Motor neuron (in vitro differentiated cells): ENCODE measurements around the gene SHPK. TPM values are rescaled to one million over a fixed set of nuclear protein-coding genes. Genes with fewer than 3 reads are reported as not detected.

ENCODE experiments used
- ATAC-seq, 8 experiments: fragments of 200-7000 bp; cut with Tn5 transposase; replicated peaks in 6 of 8; 2 replicates each; pipeline ENCODE4 v1.8.0; 2021; ENCODE audit warnings: mild to moderate bottlenecking in 8 of 8, moderate library complexity in 8 of 8
- H3K27ac ChIP-seq, 2 donors: fragments of 250-450 bp; sonication (Bioruptor Pico); 2 replicates each; pipeline ENCODE4 v1.9.0; 2021; ENCODE audit warnings: antibody characterized with exemption in 2 of 2, mild to moderate bottlenecking in 2 of 2, moderate library complexity in 1 of 2
- H3K4me1 ChIP-seq, 2 donors: fragments of 250-450 bp; sonication (Bioruptor Pico); replicated peaks in 1 of 2; 2 replicates each; pipeline ENCODE4 v1.6.1; 2021; ENCODE audit warnings: antibody characterized with exemption in 2 of 2, mild to moderate bottlenecking in 2 of 2, moderate library complexity in 1 of 2
- H3K4me3 ChIP-seq, 5 donors: fragments of 250-450 bp; sonication (Bioruptor Pico); 2 replicates each; pipeline ENCODE4 v1.9.0; 2021; ENCODE audit warnings: antibody characterized with exemption in 5 of 5, mild to moderate bottlenecking in 5 of 5, moderate library complexity in 4 of 5
- WGBS, 10 experiments: fragments of 450-650 bp; shearing (Covaris generic); methylation state at CpG; one replicate each; pipeline ENCODE4 v1.0.0; 2022; 5-methylcytosine and 5-hydroxymethylcytosine counted together
- in situ Hi-C, 9 experiments: fragments of 400-800 bp; cut with MboI; loops; one replicate each; pipeline ENCODE4 v1.15.0; 2021; ENCODE audit warnings: low sequenced_read_pairs in 9 of 9, low pct_unique_long_range_greater_than_20kb in 2 of 9; ENCODE audit not compliant: unreplicated experiment in 9 of 9
- total RNA-seq, 8 experiments: library from RNA; unstranded; fragments of 300-600 nt; gene quantifications; 2 replicates each; pipeline versions ENCODE4 v1.2.3 to v1.2.4, GENCODE V29; 2022

Gene SHPK
- total RNA-seq: 10 to 100 TPM in 2 of 8 experiments, 1 to 10 TPM in 6; 6.1 to 14.4 (median 7.0) TPM

- in situ Hi-C loops: loop anchor here in 4 of 9 experiments (25.0 kb wide), 2 partner anchors 599 to 799 kb away; no protein-coding TSS in a partner anchor
- Histone ChIP-seq H3K4me3 (peak within 1 kb of the TSS; percentile 83 to 97 (median 92)), H3K27ac (peak within 1 kb of the TSS; percentile 98 to 99), H3K4me1 (peaks cover 4 to 9% of the 10 kb centered on the region in 2 donors)
- ATAC-seq: peak; percentile 89 to 98 (median 96)
- WGBS, 10 experiments: 12% methylated on average over 5 of the region's 68 CpGs; no CpG with 5 or more reads in 9 of the 10 experiments
These were observed at the start of gene SHPK, which contains the start of gene CTNS for GRCh38 chr17:3636154-3636907. TSS of gene SHPK (minus strand) at chr17:3636250. CDS start at chr17:3636219, 31 bp downstream. TSS of gene CTNS (plus strand) at chr17:3636760. CDS start at chr17:3640207, 3,447 bp downstream.

DNA sequence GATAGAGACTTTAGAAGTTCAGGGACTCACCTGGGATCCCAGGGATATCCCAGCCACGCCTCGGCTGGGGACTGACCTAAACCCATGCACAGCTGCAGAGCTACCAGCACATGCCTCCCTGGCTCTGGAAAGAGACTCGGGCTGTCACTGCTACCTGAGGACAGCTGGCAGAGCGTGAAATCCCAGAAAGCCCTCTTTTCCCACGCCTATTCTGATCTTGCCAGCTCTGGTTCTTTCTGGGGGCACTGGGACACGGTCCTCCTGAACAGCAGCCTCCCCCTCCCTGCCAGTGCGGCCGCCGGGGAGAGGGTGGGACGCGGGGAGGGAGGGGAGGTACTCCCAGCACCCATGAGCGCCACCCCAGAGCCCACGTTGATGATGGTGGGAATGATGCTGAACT, 49.1 kb upstream of the SHPK start:
- H3K4me1 ChIP-seq: peaks cover 0 to 5% of the 10 kb centered on the region in 2 donors
- H3K27ac ChIP-seq: no peak overlapping the region
- in situ Hi-C loops: no loop called here
- ATAC-seq: no peak
- 69 to 80% methylated on average over 1 to 4 of the region's 13 CpGs; no CpG with 5 or more reads in 8 of the 10 experiments for WGBS, 10 experiments
- no peak overlapping the region for H3K4me3 ChIP-seq

DNA sequence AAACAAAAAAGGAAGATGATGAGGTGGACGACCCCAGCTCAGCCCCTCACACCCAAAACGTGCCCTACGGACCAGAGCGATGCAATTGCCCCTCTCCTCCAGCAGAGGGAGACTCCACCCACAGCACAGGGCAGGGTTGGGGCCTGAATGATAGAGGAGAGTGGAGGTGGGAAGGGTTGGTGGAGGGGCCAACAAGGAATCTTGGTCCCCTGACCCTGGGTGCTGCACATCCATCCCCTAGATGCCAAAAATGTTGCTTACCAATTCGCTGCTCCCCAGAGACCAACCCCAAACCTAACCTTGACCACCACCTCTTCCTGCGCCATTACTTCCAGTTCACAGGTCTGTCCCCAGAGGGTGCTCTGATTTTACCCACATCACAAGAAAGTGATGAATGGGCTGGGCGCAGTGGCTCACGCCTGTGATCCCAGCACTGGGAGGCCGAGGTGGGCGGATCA, 47.0 kb upstream of the SHPK start:
- 0 to 67% (median 17%) methylated on average over 1 to 5 of the region's 10 CpGs; no CpG with 5 or more reads in 3 of the 10 experiments for WGBS, 10 experiments
- in situ Hi-C loops: no loop called here
- H3K27ac ChIP-seq: no peak overlapping the region
- peak in 4 of 8 experiments; percentile 23 to 91 (median 48) for ATAC-seq
- H3K4me3 ChIP-seq: no peak overlapping the region
- peaks cover 0 to 2% of the 10 kb centered on the region in 2 donors for H3K4me1 ChIP-seq

DNA sequence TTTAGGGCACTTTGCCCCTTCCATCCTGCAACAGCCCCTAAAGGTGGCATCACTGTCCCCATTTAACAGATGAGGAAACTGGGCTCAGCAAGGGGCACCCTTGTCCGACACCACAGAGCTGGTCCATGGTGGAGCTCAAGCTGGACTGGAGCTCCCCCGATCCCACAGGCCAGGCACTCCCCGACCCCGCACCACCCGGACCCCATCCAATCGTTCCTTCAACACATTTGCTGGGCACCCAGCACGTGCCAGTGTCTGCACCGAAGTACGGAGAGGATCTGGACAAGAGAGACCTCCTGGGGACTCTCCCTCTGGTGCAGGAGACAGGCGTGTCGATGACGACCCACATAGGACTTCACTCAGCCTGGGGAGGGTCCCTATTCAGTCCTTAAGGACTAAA, 46.0 kb upstream of the SHPK start:
- H3K4me1 ChIP-seq: no peaks in the 10 kb centered on the region
- no peak overlapping the region for H3K27ac ChIP-seq
- H3K4me3 ChIP-seq: no peak overlapping the region
- in situ Hi-C loops: no loop called here
- ATAC-seq: no peak
- WGBS, 10 experiments: 56 to 92% (median 60%) methylated on average over 2 to 10 of the region's 12 CpGs; no CpG with 5 or more reads in 7 of the 10 experiments

DNA sequence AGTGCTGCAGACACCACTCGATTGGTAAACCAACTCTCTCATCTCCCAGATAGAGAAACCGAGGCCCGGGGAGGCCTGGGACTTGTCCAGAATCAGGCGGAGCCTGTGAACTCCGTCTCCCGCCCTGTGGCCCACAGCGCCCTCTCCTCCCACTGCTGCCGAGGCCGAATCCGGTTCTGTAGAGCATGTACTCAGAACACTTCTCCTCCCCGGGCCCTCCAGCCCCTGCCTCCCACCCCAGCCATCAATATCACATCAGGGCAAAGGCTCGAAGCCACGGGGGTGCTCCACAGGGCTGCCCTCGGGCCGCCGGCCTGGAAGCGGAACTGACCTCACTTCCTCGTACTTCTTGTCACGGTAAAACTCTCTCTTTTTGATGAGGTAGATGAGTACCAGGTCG, 45.5 kb upstream of the SHPK start:
- in situ Hi-C loops: no loop called here
- Histone ChIP-seq H3K27ac (no peak overlapping the region), H3K4me1 (no peaks in the 10 kb centered on the region), H3K4me3 (no peak overlapping the region)
- WGBS, 10 experiments: 0 to 100% (median 84%) methylated on average over 2 to 7 of the region's 20 CpGs; no CpG with 5 or more reads in 7 of the 10 experiments
- ATAC-seq: no peak

GRCh38 chr17:3681057-3681456, 45.0 kb upstream of the SHPK start:
- ATAC-seq: no peak
- in situ Hi-C loops: no loop called here
- WGBS, 10 experiments: 80 to 100% methylated on average over 1 of the region's 12 CpGs; no CpG with 5 or more reads in 8 of the 10 experiments
- H3K27ac ChIP-seq: no peak overlapping the region
- H3K4me1 ChIP-seq: no peaks in the 10 kb centered on the region
- no peak overlapping the region for H3K4me3 ChIP-seq

- Histone ChIP-seq H3K4me1 (no peaks in the 10 kb centered on the region), H3K27ac (no peak overlapping the region), H3K4me3 (no peak overlapping the region)
- WGBS, 10 experiments: 31 to 74% (median 63%) methylated on average over 1 to 9 of the region's 20 CpGs; no CpG with 5 or more reads in 5 of the 10 experiments
- in situ Hi-C loops: no loop called here
- peak in 4 of 8 experiments; percentile 9 to 67 (median 32) for ATAC-seq
These were observed 43.6 kb upstream of the SHPK start for GRCh38 chr17:3679531-3680126.

DNA sequence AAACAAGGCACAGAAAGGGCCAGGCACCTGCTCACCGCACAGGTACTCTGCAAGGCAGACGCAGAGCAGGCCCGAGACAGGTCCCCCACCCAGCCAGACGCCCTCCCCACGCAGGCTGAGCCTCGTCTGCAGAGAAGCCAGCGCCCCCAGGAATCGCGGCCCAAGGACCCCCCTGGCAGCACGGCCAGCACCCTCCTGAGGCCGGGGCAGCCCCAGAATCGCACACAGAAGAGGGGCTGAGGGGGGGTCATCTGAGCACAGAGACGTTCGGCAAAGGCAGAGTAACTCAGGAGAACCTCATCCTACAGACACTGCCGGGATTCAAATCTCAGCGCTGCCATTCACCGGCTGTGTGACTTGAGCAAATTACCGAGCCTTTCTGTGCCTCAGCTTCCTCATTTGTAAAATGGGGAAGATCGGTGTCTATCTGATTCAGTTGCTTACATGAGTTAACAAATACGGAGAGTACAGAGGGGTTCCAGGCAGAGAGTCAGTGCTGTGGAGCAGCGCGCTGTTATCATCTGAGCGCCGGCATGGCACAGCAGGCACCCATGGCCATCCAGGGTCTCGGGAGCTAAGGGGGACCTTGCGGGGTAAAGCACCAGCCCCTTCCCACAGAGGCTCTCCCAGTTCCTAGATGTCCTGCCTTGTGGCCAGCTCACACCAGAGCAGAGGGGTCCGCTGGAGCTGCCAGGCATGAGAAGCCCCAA, 42.9 kb upstream of the SHPK start:
- Histone ChIP-seq H3K27ac (no peak overlapping the region), H3K4me3 (no peak overlapping the region), H3K4me1 (no peaks in the 10 kb centered on the region)
- in situ Hi-C loops: no loop called here
- 89% methylated on average over 5 of the region's 27 CpGs; no CpG with 5 or more reads in 9 of the 10 experiments for WGBS, 10 experiments
- ATAC-seq: peak in 2 of 8 experiments; percentile 7 to 9

DNA sequence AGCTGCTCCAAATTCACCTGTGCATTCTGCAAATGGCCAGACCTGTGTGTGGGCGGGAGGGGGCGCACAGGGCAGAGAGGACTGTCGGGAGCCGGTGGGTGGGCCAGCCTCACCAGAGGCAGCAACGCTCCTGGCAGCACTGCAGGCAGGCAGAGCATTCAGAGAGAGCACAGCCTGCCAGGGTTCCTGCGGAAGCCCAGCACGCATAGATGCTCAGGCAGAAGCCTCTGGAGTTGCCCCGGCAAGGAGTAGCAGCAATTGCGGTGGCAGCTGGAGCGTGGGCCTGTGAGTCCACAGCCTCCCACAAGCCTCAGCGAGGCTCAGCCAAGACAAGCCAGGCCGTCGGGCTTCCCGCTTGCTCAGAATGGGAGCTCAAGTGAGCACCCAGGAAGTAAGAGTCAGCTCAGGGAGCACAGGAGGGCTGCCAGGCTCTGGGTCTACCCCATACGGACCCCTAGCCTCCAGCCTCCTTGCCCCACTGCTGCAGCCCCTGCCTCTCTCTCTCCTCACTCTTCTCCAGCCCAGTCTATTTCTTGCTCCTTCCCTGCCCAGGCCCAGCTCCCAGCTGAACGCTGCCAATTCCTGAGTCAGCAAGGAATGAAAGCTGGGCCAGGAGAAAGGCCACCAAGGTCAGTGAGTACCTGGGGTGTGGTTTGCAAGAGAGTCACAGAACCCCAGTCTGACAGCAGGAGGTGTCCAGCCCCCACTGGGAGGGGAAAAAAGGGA, 42.2 kb upstream of the SHPK start:
- Histone ChIP-seq H3K4me3 (no peak overlapping the region), H3K27ac (no peak overlapping the region), H3K4me1 (no peaks in the 10 kb centered on the region)
- ATAC-seq: peak in 5 of 8 experiments; percentile 12 to 43 (median 25)
- WGBS, 10 experiments: 0 to 67% (median 64%) methylated on average over 2 to 7 of the region's 16 CpGs; no CpG with 5 or more reads in 7 of the 10 experiments
- in situ Hi-C loops: no loop called here

GRCh38 chr17:3675886-3676285, 39.8 kb upstream of the SHPK start:
- WGBS, 10 experiments: 72 to 100% (median 90%) methylated on average over 1 to 8 of the region's 11 CpGs; no CpG with 5 or more reads in 3 of the 10 experiments
- in situ Hi-C loops: no loop called here
- H3K4me3 ChIP-seq: no peak overlapping the region
- H3K4me1 ChIP-seq: no peaks in the 10 kb centered on the region
- no peak for ATAC-seq
- no peak overlapping the region for H3K27ac ChIP-seq

DNA sequence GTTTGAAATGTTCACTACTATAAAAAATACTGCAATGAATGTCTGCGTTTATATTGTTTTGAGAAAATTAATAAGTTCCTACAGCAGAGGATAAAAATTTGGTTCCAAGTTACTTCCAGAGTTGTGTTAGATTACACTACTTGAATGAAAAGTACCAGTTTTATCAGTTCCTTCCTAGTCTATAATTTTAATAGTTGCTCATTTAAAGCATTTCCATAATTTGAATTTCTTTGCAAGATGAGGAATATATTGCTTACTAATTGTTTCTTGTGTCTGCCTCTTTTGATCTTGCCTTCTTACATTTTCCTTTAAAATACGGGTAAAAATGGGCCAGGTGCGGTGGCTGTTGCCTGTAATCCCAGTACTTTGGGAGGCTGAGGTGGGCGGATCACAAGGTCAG, 36.5 kb upstream of the SHPK start:
- Histone ChIP-seq H3K27ac (no peak overlapping the region), H3K4me1 (peaks cover 5% of the 10 kb centered on the region in 2 donors), H3K4me3 (no peak overlapping the region)
- in situ Hi-C loops: loop anchor here in 1 of 9 experiments (25.0 kb wide), 1 partner anchor 110 kb away; the partner anchor contains the start of gene TRPV3
- WGBS, 10 experiments: 80 to 100% (median 100%) methylated on average over 1 to 4 of the region's 4 CpGs
- no peak for ATAC-seq

DNA sequence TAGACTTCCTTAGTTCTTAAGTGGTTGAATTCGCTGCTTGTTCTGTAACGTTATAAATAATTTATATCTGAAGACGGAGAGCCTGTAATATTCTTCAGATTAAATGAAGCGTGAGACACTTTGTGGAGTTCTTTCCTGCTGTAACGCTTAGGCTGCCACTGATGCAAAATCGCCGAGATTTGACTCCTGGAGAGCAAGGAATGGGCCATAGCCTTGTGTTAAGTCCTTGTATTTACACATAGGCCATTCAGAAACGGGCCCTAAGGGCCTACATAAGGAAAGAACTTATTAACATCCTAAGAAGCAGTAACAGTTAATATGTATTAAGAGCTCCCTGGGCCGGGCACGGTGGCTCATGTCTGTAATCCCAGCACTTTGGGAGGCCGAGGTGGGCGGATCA, 33.5 kb upstream of the SHPK start:
- in situ Hi-C loops: loop anchor here in 1 of 9 experiments (25.0 kb wide), 1 partner anchor 107 kb away; the partner anchor contains the start of gene TRPV3
- no peak for ATAC-seq
- 0 to 55% (median 28%) methylated on average over 1 to 12 of the region's 12 CpGs; no CpG with 5 or more reads in 3 of the 10 experiments for WGBS, 10 experiments
- H3K4me1 ChIP-seq: peaks cover 11 to 13% of the 10 kb centered on the region in 2 donors
- peak overlapping the region; percentile 73 to 96 (median 90) for H3K4me3 ChIP-seq
- peak overlapping the region in 1 of 2 donors; percentile 88 for H3K27ac ChIP-seq
